ENCODE data around the gene DLX3. TPM values are rescaled to one million over a fixed set of nuclear protein-coding genes. Genes with fewer than 3 reads are reported as not detected.

DLX3 gene
- polyA plus RNA-seq, 2 of the 4 experiments (the other 2 are of a cell fraction): 0.17 TPM; not detected in 1

- CTCF ChIA-PET: interaction anchor here (0.8 to 4.4 kb wide), 9 partner anchors 19 to 140 kb away, joined by 3 to 30 read pairs (median 5); no protein-coding TSS in a partner anchor
- FAIRE-seq: no peak
Observed at GRCh38 chr17:50020841-50021599, 26.0 kb upstream of the DLX3 start.

GRCh38 chr17:50018909-50019308, 23.9 kb upstream of the DLX3 start:
- CTCF ChIA-PET: interaction anchor here (1.2 to 4.4 kb wide), 5 partner anchors 17 to 75 kb away, joined by 3 to 30 read pairs (median 21); partner anchors contain the start of gene ITGA3

More at GRCh38 chr17:50020841-50021599, 26.0 kb upstream of the DLX3 start:
- Histone ChIP-seq H3K4me3 (no peak overlapping the region), H3K4me2 (no peak overlapping the region), H3K4me1 (peaks cover under 1% of the 10 kb centered on the region; the same call in 1 of the 3 replicates), H3K9me3 (no peaks in the 10 kb centered on the region), H3K27ac (no peak overlapping the region)
- DNase-seq (ENCODE audit: low read depth in 1 of 2, low spot score in 1 of 2) (no peak), ATAC-seq (0 out of 6 replicates have a peak, but pooled peaks of 1 of the 2 experiments have one; percentile 40)
- TF ChIP-seq CBX2 (IDR thresholded peaks at IDR 0.05; ENCODE audit: borderline replicate concordance, low read depth): no peak
- TF ChIP-seq EHMT2 (IDR thresholded peaks at IDR 0.05; ENCODE audit: low read depth): no peak
- TF ChIP-seq ZFP36 (IDR thresholded peaks at IDR 0.05; ENCODE audit: borderline replicate concordance, partially characterized antibody): no peak
- TF ChIP-seq HOXB13 (CRISPR knock-in tag; IDR thresholded peaks at IDR 0.05; ENCODE audit: low read depth): no peak
- no peak for TF ChIP-seq RCOR1 (IDR thresholded peaks at IDR 0.05; ENCODE audit: low read depth, low read length)
- TF ChIP-seq JUN (IDR thresholded peaks at IDR 0.05): no peak
- TF ChIP-seq ATOH8 (CRISPR knock-in tag; IDR thresholded peaks at IDR 0.05; ENCODE audit: low read depth): no peak
- no peak for TF ChIP-seq SREBF2 (IDR thresholded peaks at IDR 0.05)
- no peak for TF ChIP-seq GATA3 (IDR thresholded peaks at IDR 0.05; ENCODE audit: borderline replicate concordance)
- TF ChIP-seq ZNF302 (CRISPR knock-in tag; IDR thresholded peaks at IDR 0.05): no peak
- TF ChIP-seq RAD21 (conservative IDR thresholded peaks at IDR 0.05 in 1 of 2, IDR thresholded peaks at IDR 0.05 in 1 of 2): no peak
- TF ChIP-seq NR3C1 (IDR thresholded peaks at IDR 0.05): no peak
- TF ChIP-seq FOSL2 (IDR thresholded peaks at IDR 0.05): no peak
- no peak for TF ChIP-seq FOSL2 (CRISPR knock-in tag; IDR thresholded peaks at IDR 0.05)
- POLR2A ChIA-PET: interaction anchor here (2.1 kb wide), 1 partner anchor 35 kb away, joined by 7 read pairs; the partner anchor contains the start of gene ITGA3
- WGBS (ENCODE audit: missing lambda C conversion rate): 69% methylated on average over 13 of the region's 13 CpGs

More at GRCh38 chr17:50018909-50019308, 23.9 kb upstream of the DLX3 start:
- H3K9me3 ChIP-seq: peaks cover 17% of the 10 kb centered on the region
- H3K27ac ChIP-seq: no peak overlapping the region
- no peak for FAIRE-seq
- POLR2A ChIA-PET: no interaction called here
- H3K4me2 ChIP-seq: no peak overlapping the region
- H3K4me3 ChIP-seq: no peak overlapping the region
- WGBS (ENCODE audit: missing lambda C conversion rate): 94% methylated on average over 1 of the region's 1 CpG
- H3K4me1 ChIP-seq: no peaks in the 10 kb centered on the region
- TF ChIP-seq EHF (CRISPR knock-in tag; IDR thresholded peaks at IDR 0.05): no peak
- no peak for TF ChIP-seq GATA3 (IDR thresholded peaks at IDR 0.05; ENCODE audit: borderline replicate concordance)
- no peak for TF ChIP-seq KDM1A (IDR thresholded peaks at IDR 0.05; ENCODE audit: low read depth)
- TF ChIP-seq CBX2 (IDR thresholded peaks at IDR 0.05; ENCODE audit: borderline replicate concordance, low read depth): no peak
- no peak for TF ChIP-seq ZC3H11A (IDR thresholded peaks at IDR 0.05)
- TF ChIP-seq CHD4 (IDR thresholded peaks at IDR 0.05; ENCODE audit: borderline replicate concordance): no peak
- no peak for TF ChIP-seq CEBPB (IDR thresholded peaks at IDR 0.05)
- no peak for TF ChIP-seq POLR2AphosphoS2 (conservative IDR thresholded peaks at IDR 0.05; ENCODE audit: low read length)
- no peak for TF ChIP-seq ZFP36 (IDR thresholded peaks at IDR 0.05; ENCODE audit: borderline replicate concordance, partially characterized antibody)
- TF ChIP-seq RAD21 (conservative IDR thresholded peaks at IDR 0.05 in 1 of 2, IDR thresholded peaks at IDR 0.05 in 1 of 2): no peak
- no peak for TF ChIP-seq BCL3 (IDR thresholded peaks at IDR 0.05)
- no peak for TF ChIP-seq HOXB13 (CRISPR knock-in tag; IDR thresholded peaks at IDR 0.05; ENCODE audit: low read depth)
- TF ChIP-seq MAX (IDR thresholded peaks at IDR 0.05): no peak
- TF ChIP-seq NFE2L2 (conservative IDR thresholded peaks at IDR 0.05; ENCODE audit: low read length): no peak
- TF ChIP-seq KDM5A (IDR thresholded peaks at IDR 0.05): no peak
- TF ChIP-seq SMC3 (IDR thresholded peaks at IDR 0.05): no peak
- no peak for TF ChIP-seq HOXB5 (CRISPR knock-in tag; IDR thresholded peaks at IDR 0.05)
- no peak for TF ChIP-seq RFX5 (IDR thresholded peaks at IDR 0.05)
- TF ChIP-seq ZSCAN20 (CRISPR knock-in tag; IDR thresholded peaks at IDR 0.05): no peak
- no peak for TF ChIP-seq FOSB (CRISPR knock-in tag; IDR thresholded peaks at IDR 0.05)
- no peak for ATAC-seq
- DNase-seq (ENCODE audit: low read depth in 1 of 2, low spot score in 1 of 2): no peak

Measured in A549 (cell line).